Measurements from ENCODE around the gene MYH11. TPM values are rescaled to one million over a fixed set of nuclear protein-coding genes. Genes with fewer than 3 reads are reported as not detected.

MYH11 gene
- total and polyA plus RNA-seq, 2 experiments from 2014 or later, result 1.6 to 5.9 TPM

GRCh38 chr16:15742716-15743115 is 114.1 kb downstream of the MYH11 start (continued):
- TF ChIP-seq CTCF (conservative IDR thresholded peaks at IDR 0.05; ENCODE audit: low read depth in 2 of 2) (no peak), EZH2phosphoT487 (IDR thresholded peaks at IDR 0.05; ENCODE audit: unreplicated experiment) (no peak), CREB1 (CRISPR knock-in tag; IDR thresholded peaks at IDR 0.05; ENCODE audit: low read depth) (no peak), REST (IDR thresholded peaks at IDR 0.05; ENCODE audit: unreplicated experiment) (no peak), STAT1 (IDR thresholded peaks at IDR 0.05; ENCODE audit: unreplicated experiment) (no peak), EZH2 (IDR thresholded peaks at IDR 0.05; ENCODE audit: low read depth, unreplicated experiment) (no peak), ETS1 (IDR thresholded peaks at IDR 0.05) (no peak)

- Histone ChIP-seq H3K36me3 (ENCODE audit: insufficient read depth) (no peaks in the 10 kb centered on the region), H3K4me3 (no peak overlapping the region), H3K27me3 (ENCODE audit: insufficient read depth) (no peaks in the 10 kb centered on the region), H3K79me2 (replicated peaks; ENCODE audit: insufficient read depth) (no peaks in the 10 kb centered on the region), H3K27ac (ENCODE audit: low read depth) (no peak overlapping the region), H3K4me2 (no peak overlapping the region), H4K20me1 (replicated peaks; ENCODE audit: insufficient read depth) (no peaks in the 10 kb centered on the region), H3K9me2 (ENCODE audit: insufficient read depth) (no peaks in the 10 kb centered on the region), H3F3A (replicated peaks; ENCODE audit: low read depth) (no peaks in the 10 kb centered on the region), H3K4me1 (ENCODE audit: insufficient read depth) (no peaks in the 10 kb centered on the region), H2AFZ (no peak overlapping the region)
- peaks cover 3% of the 10 kb centered on the region for H3K27me3 Mint-ChIP-seq (ENCODE audit: insufficient read depth, low read depth, poor library complexity)
- no peak overlapping the region for H3K4me3 Mint-ChIP-seq
- ATAC-seq, result no peak
- H3K9me3 Mint-ChIP-seq, result no peaks in the 10 kb centered on the region; the same call in 2 of the 3 replicates
- no peaks in the 10 kb centered on the region for H3K36me3 Mint-ChIP-seq (ENCODE audit: low read depth)
- H3K27ac Mint-ChIP-seq, result no peak overlapping the region
- peaks cover 5% of the 10 kb centered on the region for H3K4me1 Mint-ChIP-seq
- no peak for DNase-seq (ENCODE audit: low spot score)
- TF ChIP-seq CTCF (conservative IDR thresholded peaks at IDR 0.05; ENCODE audit: low read depth in 2 of 2) (no peak), POLR2AphosphoS5 (IDR thresholded peaks at IDR 0.05; ENCODE audit: low read depth) (no peak), EZH2phosphoT487 (IDR thresholded peaks at IDR 0.05; ENCODE audit: unreplicated experiment) (no peak), STAT1 (IDR thresholded peaks at IDR 0.05; ENCODE audit: unreplicated experiment) (no peak), CREB1 (CRISPR knock-in tag; IDR thresholded peaks at IDR 0.05; ENCODE audit: low read depth) (no peak), NANOG (IDR thresholded peaks at IDR 0.05; ENCODE audit: borderline replicate concordance) (no peak), JUNB (IDR thresholded peaks at IDR 0.05; ENCODE audit: unreplicated experiment) (no peak), ZNF114 (CRISPR knock-in tag; IDR thresholded peaks at IDR 0.05) (no peak), EZH2 (IDR thresholded peaks at IDR 0.05; ENCODE audit: low read depth, unreplicated experiment) (no peak)
Observed at GRCh38 chr16:15741207-15741871, 115.5 kb downstream of the MYH11 start.
